Measurements from ENCODE around the gene ZBTB7C.

GRCh38 chr18:48433541-48433940 is 24.4 kb upstream of the ZBTB7C start:
- TF ChIP-seq CTCF (IDR thresholded peaks at IDR 0.05) (no peak), POLR2A (IDR thresholded peaks at IDR 0.05) (no peak)

Data from esophagus squamous epithelium (tissue), 4 donors.